Daoy (cell line): ENCODE results near the gene SHH. TPM values are rescaled to one million over a fixed set of nuclear protein-coding genes. Genes with fewer than 3 reads are reported as not detected.
"Not testable (repeated sequence)": the region's sequence is repeated elsewhere in the genome, so short reads cannot be mapped to it uniquely, and the experiment has no call there.

Experiments used
- DNase-seq: peaks from one replicate; pipeline ENCODE4 v3.0.0-alpha.2; 2015; ENCODE audit warnings: low read depth
- total RNA-seq: library from RNA; depleted of rRNA; stranded (reverse); fragments of >200 nt; shearing (Covaris generic); gene quantifications from 2 replicates; pipeline ENCODE4 v1.2.3, GENCODE V29; 2014

SHH gene
- total RNA-seq, 1 experiment from 2014 or later = 0.86 TPM

- DNase-seq = no peak
These were observed 6.9 kb upstream of the SHH start for GRCh38 chr7:155819186-155819585.

DNA sequence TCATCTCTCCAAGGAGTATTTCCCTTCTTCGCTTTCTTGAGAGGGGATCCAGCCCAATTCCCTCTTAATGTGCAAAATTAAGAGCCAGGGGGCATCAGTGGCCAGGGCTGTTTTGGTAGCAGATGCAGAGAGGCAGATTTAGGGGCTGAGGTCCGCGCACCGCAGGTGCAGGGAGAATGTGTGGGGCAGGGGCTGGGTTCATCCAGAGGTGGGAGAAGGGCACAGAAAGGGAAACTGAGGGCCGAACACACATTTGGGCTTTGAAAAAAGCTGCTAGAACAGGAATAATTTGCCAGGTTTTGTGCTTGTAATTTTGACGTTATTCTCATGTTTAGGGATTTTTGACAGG, 6.5 kb upstream of the SHH start:
- DNase-seq = no peak

- no peak for DNase-seq
These were observed 6.0 kb upstream of the SHH start for GRCh38 chr7:155818154-155818819.

GRCh38 chr7:155817515-155817914, 5.3 kb upstream of the SHH start:
- not testable (repeated sequence) for DNase-seq

DNA sequence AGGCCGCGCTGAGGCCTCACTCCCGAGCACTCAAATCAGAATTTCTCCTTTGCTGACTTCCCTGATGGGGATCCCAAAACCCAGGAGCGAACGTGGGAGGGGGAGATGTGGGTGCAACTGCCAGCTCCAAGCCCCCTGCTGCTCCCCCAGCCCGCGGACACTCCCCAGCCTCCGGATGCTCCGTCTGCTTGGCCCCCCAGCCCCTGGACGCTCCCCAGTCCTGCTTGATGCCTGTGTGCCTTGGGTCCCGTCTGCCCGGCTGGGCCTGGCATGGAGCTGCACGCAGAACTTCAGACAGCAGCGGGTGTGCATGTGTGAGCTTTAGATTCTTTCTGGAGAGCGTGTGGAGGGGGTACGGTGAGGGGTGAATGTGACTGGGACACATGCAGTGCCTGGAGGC, 4.7 kb upstream of the SHH start:
- no peak for DNase-seq

DNA sequence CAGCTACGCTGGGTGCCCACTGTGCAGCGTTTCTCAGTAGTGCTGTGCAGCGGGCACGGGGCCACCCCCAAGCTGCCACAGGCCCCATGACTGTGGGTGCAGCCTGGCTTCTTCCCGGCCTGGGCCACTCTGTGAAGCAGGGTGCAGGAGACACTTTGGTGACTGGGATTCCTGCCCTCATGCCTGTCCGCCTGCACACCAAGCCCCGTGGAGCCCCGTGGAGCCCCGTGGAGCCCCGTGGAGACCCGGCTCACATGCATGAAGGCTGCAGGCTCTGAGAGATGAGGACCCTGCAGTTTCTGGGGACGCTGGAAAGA, 3.9 kb upstream of the SHH start:
- no peak for DNase-seq

DNA sequence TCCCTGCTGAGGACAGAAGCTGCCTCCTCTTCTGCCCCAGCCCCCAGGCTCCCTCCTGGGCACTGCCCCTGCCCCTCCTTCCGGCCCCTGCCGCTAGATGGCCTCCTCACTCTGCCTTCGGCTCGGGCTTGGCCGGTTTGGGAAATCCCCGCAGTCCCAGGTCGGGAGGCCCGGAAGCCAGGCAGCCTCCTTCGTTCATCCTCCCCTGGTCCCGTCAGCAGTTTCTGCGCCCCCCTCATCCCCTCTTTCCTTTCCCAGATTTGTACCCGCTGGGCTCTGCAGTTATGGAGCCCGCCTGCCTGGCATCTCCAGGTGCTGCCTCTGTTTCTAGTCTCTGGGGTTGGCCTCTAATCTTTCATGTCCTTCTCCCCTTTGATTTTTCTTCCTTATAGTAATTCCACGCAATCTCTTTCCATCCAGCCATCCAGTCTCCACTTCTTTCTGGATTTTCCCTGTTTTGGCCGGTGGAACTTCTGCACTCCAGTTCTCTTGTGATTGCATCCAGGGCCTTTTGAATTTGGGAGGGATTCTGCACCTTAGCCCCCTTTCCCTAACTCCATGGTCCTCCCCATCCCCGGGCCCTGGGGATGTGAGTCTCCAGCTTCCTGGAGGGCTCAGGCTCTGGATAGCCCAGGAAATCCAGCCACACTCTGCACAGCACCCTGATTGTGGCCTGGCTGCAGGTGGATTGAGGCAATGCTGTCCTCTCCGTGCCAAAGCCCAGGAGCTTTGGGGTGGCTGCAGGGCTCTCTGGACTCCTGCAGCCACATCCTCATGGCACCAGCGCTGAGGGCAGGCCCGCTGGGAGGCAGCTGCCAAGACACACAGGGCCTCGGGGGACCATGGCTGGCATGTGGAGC, 3.3 kb upstream of the SHH start:
- peak; percentile 91 for DNase-seq

GRCh38 chr7:155814316-155815276, 2.3 kb upstream of the SHH start:
- peak; percentile 77 for DNase-seq

DNA sequence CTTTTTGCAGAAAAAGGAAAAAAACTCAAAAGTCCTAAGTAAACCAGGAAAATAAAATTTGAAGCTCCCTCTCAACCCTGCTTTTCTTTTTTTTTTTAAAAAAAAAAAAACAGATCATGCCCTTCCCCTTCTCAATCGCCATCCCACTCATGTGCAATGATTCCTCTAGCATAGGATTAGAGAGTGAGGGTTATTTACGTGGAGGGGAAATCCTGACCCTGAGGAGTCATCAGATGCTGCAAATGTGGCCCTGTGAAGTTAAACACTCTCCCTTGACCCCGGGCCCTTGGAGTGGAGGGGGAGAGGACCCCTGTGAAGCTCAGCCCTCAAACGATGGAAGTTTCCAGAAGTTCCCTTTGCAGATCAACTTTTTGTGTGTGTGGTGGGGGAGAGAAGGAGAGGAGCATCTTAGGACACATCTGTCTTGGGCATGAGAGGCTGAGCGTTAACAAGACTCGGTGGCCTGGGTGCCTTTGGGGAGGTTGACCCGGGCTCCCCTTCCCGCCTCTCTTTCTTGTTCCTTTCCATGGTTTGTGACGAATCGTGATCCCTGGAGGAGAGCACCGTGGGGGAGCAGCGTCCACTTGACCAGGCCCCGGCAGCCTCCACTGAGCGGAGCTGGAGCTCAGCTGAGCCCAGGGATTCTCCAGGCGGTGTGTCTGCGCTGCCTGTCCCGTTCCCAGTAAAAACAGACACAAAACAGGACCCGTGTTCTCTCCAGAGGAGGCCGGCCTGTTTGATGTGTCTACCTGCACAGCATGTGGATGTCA, 1.5 kb upstream of the SHH start:
- no peak for DNase-seq

- no peak for DNase-seq
These were observed 862 bp upstream of the SHH start for GRCh38 chr7:155813125-155813524.

DNA sequence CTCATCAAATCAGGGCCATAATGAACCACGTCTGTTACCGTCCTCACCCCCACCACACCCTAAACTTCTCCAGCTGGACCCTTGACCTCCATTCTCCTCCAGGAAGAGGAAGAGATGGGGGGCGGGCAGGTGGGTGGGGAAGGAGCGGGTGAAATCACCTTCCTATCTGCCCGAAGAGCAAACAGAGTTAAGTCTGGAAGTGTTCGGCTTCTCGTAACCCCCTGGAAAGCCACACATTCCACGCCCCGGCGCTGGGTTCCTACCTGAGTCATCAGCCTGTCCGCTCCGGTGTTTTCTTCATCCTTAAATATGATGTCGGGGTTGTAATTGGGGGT, 736 bp downstream of the SHH start:
- DNase-seq = peak; percentile 71

- no peak for DNase-seq
These were observed 1.3 kb downstream of the SHH start for GRCh38 chr7:155810770-155811559.

DNA sequence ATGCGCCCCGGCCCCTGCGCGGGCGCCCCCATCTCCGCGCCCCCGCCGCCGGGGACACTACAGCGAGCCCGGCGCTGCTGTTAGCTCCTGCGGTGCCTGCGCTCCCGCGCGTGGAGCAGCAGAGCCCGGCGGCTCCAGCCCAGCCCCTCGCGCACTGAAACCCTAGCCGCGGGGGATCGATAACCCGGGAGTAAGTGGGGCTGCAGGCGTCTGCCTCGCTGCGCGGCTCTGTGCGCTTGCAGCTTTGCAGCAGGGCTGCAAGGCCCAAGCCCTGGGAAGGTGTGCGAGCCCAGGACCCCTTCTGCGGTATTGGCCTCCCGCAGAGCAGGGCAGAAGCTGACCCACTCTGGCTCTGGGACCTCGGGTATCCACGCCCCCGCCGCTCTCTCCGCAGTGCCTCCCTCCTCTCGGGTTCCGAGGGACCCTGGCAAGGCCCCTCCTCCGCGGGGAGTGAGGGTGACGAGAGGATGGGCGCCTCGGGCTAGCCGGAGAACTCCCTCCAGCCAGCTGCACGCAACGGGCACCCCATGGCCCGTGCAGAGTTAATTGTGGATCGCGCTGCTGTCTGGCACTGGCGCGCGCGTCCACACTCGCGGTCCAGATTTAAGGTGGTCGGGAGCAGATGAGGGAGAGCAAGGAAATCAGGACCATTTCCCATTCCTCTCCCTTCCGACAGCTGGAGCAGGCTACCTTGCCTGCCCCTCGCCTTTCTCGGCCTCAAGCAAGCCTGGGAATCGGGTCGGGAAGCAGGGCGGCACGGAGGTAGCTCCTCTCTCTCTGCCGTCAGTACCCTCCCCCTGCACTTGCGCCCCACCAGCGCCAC, 2.1 kb downstream of the SHH start:
- no peak for DNase-seq

DNA sequence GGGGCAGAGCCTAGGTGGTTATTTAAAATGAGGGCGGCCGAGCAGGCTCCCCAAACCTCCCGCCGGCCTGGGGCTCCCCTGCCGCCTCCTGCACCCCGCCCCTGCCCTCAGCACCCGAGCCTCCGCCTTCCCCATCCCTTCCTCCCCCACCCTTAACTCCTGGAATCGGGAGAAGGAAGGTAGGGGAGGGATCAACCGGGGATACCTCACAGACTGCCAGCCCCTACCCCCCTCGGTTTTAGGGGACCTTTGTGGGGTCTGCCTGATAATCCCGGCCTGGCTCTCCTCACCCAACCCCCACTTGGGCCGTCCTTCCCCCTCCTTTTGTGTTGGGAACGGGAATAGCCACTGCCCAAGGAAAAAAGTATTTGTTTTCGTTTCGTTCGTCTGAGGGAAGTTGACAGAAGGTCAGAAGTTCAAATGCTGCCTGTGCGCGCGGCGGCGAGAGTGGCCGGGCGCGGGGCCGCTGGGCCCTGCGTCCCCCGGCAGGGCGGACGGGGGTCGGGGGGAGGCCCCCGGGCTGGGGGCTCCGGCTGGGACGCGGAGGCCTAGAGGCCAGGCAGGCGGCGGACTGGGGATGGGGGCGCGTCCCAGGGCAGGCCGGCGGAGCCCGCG, 2.8 kb downstream of the SHH start:
- no peak for DNase-seq

DNA sequence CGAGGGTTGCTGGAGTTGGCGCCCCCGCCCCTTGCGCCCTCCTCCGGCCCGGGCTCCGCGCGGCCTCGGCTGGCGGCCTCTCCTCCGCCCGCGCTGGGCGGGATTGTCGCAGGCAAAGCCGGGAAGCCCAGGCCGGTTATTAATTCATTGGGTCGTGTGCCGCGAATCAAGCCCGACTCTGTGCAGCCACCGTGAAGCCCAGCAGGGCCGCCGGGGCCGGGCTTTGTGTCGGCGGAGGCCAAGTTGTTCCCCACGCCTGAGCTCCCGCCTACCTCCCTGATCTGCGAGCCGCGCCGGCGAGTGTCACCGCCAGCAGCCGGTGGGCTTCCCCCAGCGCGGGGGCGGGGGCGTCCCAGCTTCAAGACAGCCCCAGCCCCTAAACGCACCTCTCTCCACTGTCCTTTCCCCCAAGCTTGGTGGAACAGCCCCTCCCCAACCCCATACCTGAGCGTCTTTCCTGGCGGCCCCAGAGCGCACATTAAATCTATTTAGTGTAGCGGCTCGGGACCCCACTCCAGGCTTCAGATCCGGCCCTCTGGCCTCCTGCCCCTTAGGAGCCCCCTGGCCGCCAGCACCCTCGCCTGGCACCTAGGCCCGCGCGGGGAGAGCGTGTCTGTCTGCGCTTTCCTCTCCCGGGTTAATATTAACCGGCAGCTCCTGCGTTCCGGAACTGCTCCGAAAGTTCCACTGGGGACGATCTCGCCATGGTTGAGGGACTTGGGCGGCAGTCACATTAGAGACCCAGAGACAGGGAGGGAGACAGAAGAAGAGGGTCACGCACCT, 3.5 kb downstream of the SHH start:
- DNase-seq = peak; percentile 55

DNA sequence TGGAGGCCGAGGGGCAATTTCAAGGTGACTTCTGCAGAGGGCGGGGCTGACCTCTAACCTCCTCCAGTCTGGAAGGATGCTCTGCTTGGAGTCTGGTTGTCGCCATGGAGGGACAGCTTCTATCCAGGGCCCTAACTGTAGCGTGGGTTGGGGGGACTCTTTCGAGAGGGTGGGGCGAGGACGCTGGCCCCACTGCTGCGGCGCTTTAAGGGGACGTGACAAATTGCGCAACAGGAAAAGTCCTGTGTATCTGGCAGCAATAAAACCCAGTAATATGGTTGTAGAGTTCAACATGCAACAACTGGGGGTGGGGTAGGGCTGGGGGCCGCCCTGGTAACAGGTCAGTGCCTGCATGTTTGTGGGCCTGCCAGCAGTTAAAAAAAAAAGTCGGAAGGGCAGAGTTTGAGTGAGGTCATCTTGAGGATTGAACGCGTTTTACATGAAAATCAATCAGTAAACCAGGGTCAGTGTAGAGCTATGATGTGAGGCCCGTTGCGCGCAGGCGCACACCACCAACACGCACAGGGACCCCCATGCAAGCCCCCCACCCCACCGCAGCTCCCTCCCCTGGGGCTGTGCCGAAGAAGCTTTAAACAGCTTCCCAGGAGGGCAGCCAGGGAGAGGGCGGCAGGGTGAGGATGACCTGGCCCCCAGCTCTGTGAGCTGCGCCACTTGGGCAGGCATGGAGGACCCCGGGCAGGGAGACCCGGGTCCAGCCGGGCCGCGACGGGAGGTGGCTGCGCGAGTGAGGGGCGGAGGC, 4.3 kb downstream of the SHH start:
- no peak for DNase-seq

GRCh38 chr7:155807065-155807671, 5.1 kb downstream of the SHH start:
- no peak for DNase-seq
